T-cell (primary cell): ENCODE results near the gene ZBTB40. TPM values are rescaled to one million over a fixed set of nuclear protein-coding genes. Genes with fewer than 3 reads are reported as not detected.

Experiments
- ATAC-seq, 4 experiments: fragments of 200-7000 bp in 3 of 4; fragments of 150-1000 bp in 1 of 4; cut with Tn5 transposase; replicated peaks in 1 of 4; 1 replicate in 3 of 4; 2 replicates in 1 of 4; pipeline ENCODE4 v1.10.0; 2021; ENCODE audit warnings: moderate library complexity in 3 of 4, mild to moderate bottlenecking in 2 of 4, moderate number of reproducible peaks in 1 of 4
- CTCF ChIA-PET, 2 donors: fragments of 300-600 bp; sonication (Branson Sonifier 250); formaldehyde crosslinking; loops; one replicate each; lab custom pipeline; 2022; ENCODE audit warnings: antibody characterized with exemption in 2 of 2; lab: Charles Lee
- POLR2A ChIA-PET, 2 donors: fragments of 300-600 bp; sonication (Branson Sonifier 250); formaldehyde crosslinking; loops; one replicate each; lab custom pipeline; 2022; ENCODE audit warnings: antibody characterized with exemption in 2 of 2; lab: Charles Lee
- DNase-seq, 35 experiments: peaks; one replicate each; pipeline versions ENCODE4 v3.0.0 to v3.0.0-alpha.2; 2013 to 2023
- H3K27ac ChIP-seq: one replicate; pipeline ENCODE4 v1.5.1; 2013; ENCODE audit warnings: low read length
- H3K27me3 ChIP-seq, 2 experiments: replicated peaks in 1 of 2; 1 replicate in 1 of 2; 2 replicates in 1 of 2; pipeline versions ENCODE4 v1.6.1 to v1.7.0; 2013; ENCODE audit warnings: low read length in 1 of 2, mixed read lengths in 1 of 2; ENCODE audit not compliant: control insufficient read depth in 2 of 2, insufficient read depth in 2 of 2; ENCODE audit errors: extremely low read depth in 1 of 2
- H3K36me3 ChIP-seq, 2 donors: 1 replicate in 1 of 2; 2 replicates in 1 of 2; pipeline versions ENCODE4 v1.6.1 to v1.7.0; 2013; ENCODE audit warnings: low read length in 1 of 2; ENCODE audit not compliant: control insufficient read depth in 2 of 2, insufficient read depth in 1 of 2; ENCODE audit errors: extremely low read depth in 1 of 2
- H3K4me1 ChIP-seq, 2 experiments: 1 replicate in 1 of 2; 2 replicates in 1 of 2; pipeline versions ENCODE4 v1.6.1 to v1.7.0; 2013; ENCODE audit warnings: low read length in 2 of 2, mixed read lengths in 1 of 2; ENCODE audit not compliant: insufficient read depth in 2 of 2, control insufficient read depth in 1 of 2; ENCODE audit errors: extremely low read depth in 1 of 2
- H3K4me3 ChIP-seq, 2 donors: 1 replicate in 1 of 2; 2 replicates in 1 of 2; pipeline versions ENCODE4 v1.5.1 to v1.7.0; 2013; ENCODE audit warnings: mild to moderate bottlenecking in 2 of 2, low read length in 1 of 2, moderate library complexity in 1 of 2; ENCODE audit not compliant: control insufficient read depth in 1 of 2; ENCODE audit errors: extremely low read depth in 1 of 2
- H3K9me3 ChIP-seq: 2 replicates; pipeline ENCODE4 v1.7.0; 2013
- H3K27ac Mint-ChIP-seq, 2 donors: one replicate each; pipeline ENCODE4 v1.8.0; 2020 to 2021; ENCODE audit warnings: mild to moderate bottlenecking in 2 of 2, mixed read lengths in 2 of 2
- H3K27me3 Mint-ChIP-seq, 2 donors: one replicate each; pipeline ENCODE4 v1.8.0; 2021 to 2022; ENCODE audit warnings: mixed read lengths in 2 of 2
- H3K36me3 Mint-ChIP-seq: one replicate; pipeline ENCODE4 v1.8.0; 2021; ENCODE audit warnings: mixed read lengths
- H3K4me1 Mint-ChIP-seq, 3 donors: one replicate each; pipeline ENCODE4 v1.8.0; 2020 to 2022; ENCODE audit warnings: mixed read lengths in 3 of 3, mild to moderate bottlenecking in 1 of 3
- H3K4me3 Mint-ChIP-seq, 3 donors: one replicate each; pipeline ENCODE4 v1.8.0; 2020 to 2022; ENCODE audit warnings: mild to moderate bottlenecking in 3 of 3, mixed read lengths in 3 of 3, moderate library complexity in 3 of 3
- H3K9me3 Mint-ChIP-seq, 3 donors: one replicate each; pipeline ENCODE4 v1.8.0; 2020 to 2022; ENCODE audit warnings: mixed read lengths in 3 of 3
- WGBS: methylation state at CpG from one replicate; pipeline ENCODE4 v1.1.5; 2013; ENCODE audit warnings: missing lambda C conversion rate; ENCODE audit not compliant: insufficient coverage; 5-methylcytosine and 5-hydroxymethylcytosine counted together
- total RNA-seq, 35 experiments: library from RNA in 6 of 35; stranded (reverse) in 6 of 35; fragments of 120-200 nt in 1 of 35; gene quantifications; one replicate each; pipeline versions ENCODE4 v1.2.1 to v1.2.4 and lab custom pipeline; 2013 to 2026

The ZBTB40 gene
- total RNA-seq, 5 donors from 2014 or later (not counting 1 experiment from before 2014, with no cell fraction given), result 42.6 to 62.9 (median 54.1) TPM

GRCh38 chr1:22442212-22442894 lies 9.3 kb upstream of the ZBTB40 start:
- Mint-ChIP-seq H3K4me3 (no peak overlapping the region), H3K27me3 (peaks cover 28 to 31% of the 10 kb centered on the region in 2 donors), H3K9me3 (peaks cover 4 to 27% (median 19%) of the 10 kb centered on the region in 3 donors), H3K36me3 (peaks cover 5% of the 10 kb centered on the region), H3K27ac (no peak overlapping the region), H3K4me1 (no peaks in the 10 kb centered on the region)
- peaks cover 7% of the 10 kb centered on the region for H3K9me3 ChIP-seq
- no peak for ATAC-seq
- CTCF ChIA-PET, result no interaction called here
- POLR2A ChIA-PET, result no interaction called here
- H3K27me3 ChIP-seq, result peaks cover 0 to 22% of the 10 kb centered on the region in 2 experiments
- H3K36me3 ChIP-seq, result no peaks in the 10 kb centered on the region
- H3K27ac ChIP-seq, result no peak overlapping the region
- no peaks in the 10 kb centered on the region for H3K4me1 ChIP-seq
- 44% methylated on average over 1 of the region's 5 CpGs for WGBS
- no peak overlapping the region for H3K4me3 ChIP-seq
- no peak for DNase-seq

GRCh38 chr1:22443332-22443731 lies 8.3 kb upstream of the ZBTB40 start:
- Mint-ChIP-seq H3K4me3 (no peak overlapping the region), H3K4me1 (no peaks in the 10 kb centered on the region), H3K27ac (no peak overlapping the region), H3K27me3 (peaks cover 25 to 27% of the 10 kb centered on the region in 2 donors), H3K9me3 (peaks cover 4 to 27% (median 19%) of the 10 kb centered on the region in 3 donors), H3K36me3 (peaks cover 5% of the 10 kb centered on the region)
- no peak overlapping the region for H3K4me3 ChIP-seq
- 90% methylated on average over 3 of the region's 4 CpGs for WGBS
- CTCF ChIA-PET, result no interaction called here
- ATAC-seq (no peak), DNase-seq (no peak)
- H3K27me3 ChIP-seq, result peaks cover 0 to 21% of the 10 kb centered on the region in 2 experiments
- POLR2A ChIA-PET, result no interaction called here
- H3K27ac ChIP-seq, result no peak overlapping the region
- no peaks in the 10 kb centered on the region for H3K36me3 ChIP-seq
- H3K4me1 ChIP-seq, result no peaks in the 10 kb centered on the region
- peaks cover 7% of the 10 kb centered on the region for H3K9me3 ChIP-seq

- H3K27me3 ChIP-seq, result peaks cover 0 to 21% of the 10 kb centered on the region in 2 experiments
- H3K4me3 ChIP-seq, result no peak overlapping the region
- CTCF ChIA-PET, result no interaction called here
- DNase-seq (no peak), ATAC-seq (no peak)
- Mint-ChIP-seq H3K4me3 (no peak overlapping the region), H3K36me3 (no peaks in the 10 kb centered on the region), H3K27me3 (peaks cover 17 to 19% of the 10 kb centered on the region in 2 donors), H3K4me1 (no peaks in the 10 kb centered on the region), H3K27ac (no peak overlapping the region), H3K9me3 (peaks cover 0 to 19% (median 13%) of the 10 kb centered on the region in 3 donors)
- H3K4me1 ChIP-seq, result no peaks in the 10 kb centered on the region
- H3K9me3 ChIP-seq, result peaks cover 7% of the 10 kb centered on the region
- H3K27ac ChIP-seq, result no peak overlapping the region
- WGBS, result no CpG with 5 or more reads among the region's 2 CpGs
- POLR2A ChIA-PET, result no interaction called here
- H3K36me3 ChIP-seq, result no peaks in the 10 kb centered on the region
Measured at GRCh38 chr1:22444856-22445255, 6.8 kb upstream of the ZBTB40 start.

DNA sequence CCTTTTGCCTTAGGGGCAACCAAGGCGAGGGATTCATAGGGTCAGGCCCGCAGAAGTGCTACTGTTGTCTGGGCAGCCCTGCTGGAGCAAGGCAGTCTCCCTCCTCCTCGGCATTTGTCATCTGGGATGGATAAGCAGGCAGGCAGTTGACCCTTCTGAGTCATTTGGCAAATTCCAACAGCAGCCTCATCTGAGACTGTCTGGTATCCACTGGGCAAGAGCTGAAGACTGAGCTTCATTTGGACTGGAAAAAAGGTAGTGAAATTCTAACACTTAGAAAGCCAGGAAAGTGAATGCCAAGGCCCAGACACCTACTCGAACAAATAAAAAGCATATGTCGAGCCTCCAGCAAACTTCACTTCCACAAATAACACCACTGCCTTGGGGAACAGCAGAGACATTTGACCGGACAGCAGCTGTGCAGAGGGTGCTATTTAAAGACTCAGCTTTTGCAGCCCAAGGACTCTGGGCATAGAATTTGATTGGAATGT lies 4.0 kb upstream of the ZBTB40 start:
- WGBS, result 93% methylated on average over 4 of the region's 6 CpGs
- peaks cover 12 to 13% (median 13%) of the 10 kb centered on the region in 3 donors for H3K4me1 Mint-ChIP-seq
- H3K27me3 ChIP-seq, result peaks cover 0 to 15% of the 10 kb centered on the region in 2 experiments
- no peak overlapping the region for H3K4me3 Mint-ChIP-seq
- ATAC-seq (no peak), DNase-seq (no peak)
- no peaks in the 10 kb centered on the region for H3K9me3 Mint-ChIP-seq
- H3K36me3 Mint-ChIP-seq, result no peaks in the 10 kb centered on the region
- H3K36me3 ChIP-seq, result no peaks in the 10 kb centered on the region
- H3K27ac ChIP-seq, result no peak overlapping the region
- H3K9me3 ChIP-seq, result no peaks in the 10 kb centered on the region
- CTCF ChIA-PET, result no interaction called here
- peaks cover under 1 to 15% of the 10 kb centered on the region in 2 experiments for H3K4me1 ChIP-seq
- POLR2A ChIA-PET, result no interaction called here
- H3K27me3 Mint-ChIP-seq, result peaks cover 9 to 16% of the 10 kb centered on the region in 2 donors
- H3K27ac Mint-ChIP-seq, result no peak overlapping the region
- no peak overlapping the region for H3K4me3 ChIP-seq

DNA sequence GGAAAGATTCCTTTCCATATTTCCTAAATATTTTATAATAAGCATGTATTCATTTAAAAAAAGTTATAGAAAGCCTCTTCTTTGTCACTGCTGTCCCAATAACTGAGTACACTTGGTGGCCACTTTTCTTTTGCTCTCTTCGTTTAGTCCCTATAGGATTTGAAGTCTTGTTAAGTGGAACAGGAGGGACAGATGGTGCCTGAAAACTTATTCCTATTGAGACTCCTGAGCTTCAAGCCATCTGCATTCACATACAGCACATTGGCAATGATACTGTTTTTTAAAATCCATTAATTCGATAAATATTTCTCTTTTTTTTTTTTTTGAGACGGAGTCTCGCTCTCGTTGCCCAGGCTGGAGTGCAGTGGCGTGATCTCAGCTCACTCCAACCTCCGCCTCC lies 2.0 kb upstream of the ZBTB40 start:
- H3K9me3 ChIP-seq, result no peaks in the 10 kb centered on the region
- H3K4me3 ChIP-seq, result no peak overlapping the region
- no peak for ATAC-seq
- H3K27ac ChIP-seq, result no peak overlapping the region
- Mint-ChIP-seq H3K27me3 (peaks cover 5 to 7% of the 10 kb centered on the region in 2 donors), H3K36me3 (no peaks in the 10 kb centered on the region), H3K27ac (no peak overlapping the region), H3K9me3 (no peaks in the 10 kb centered on the region), H3K4me3 (no peak overlapping the region), H3K4me1 (peaks cover 27 to 29% (median 29%) of the 10 kb centered on the region in 3 donors)
- DNase-seq, result no peak
- H3K27me3 ChIP-seq, result peaks cover 0 to 8% of the 10 kb centered on the region in 2 experiments
- no peaks in the 10 kb centered on the region for H3K36me3 ChIP-seq
- POLR2A ChIA-PET, result interaction anchor here in 1 of 2 donors (0.6 kb wide), 1 partner anchor 420 kb away, joined by 6 read pairs; no protein-coding TSS in a partner anchor
- peaks cover 4 to 18% of the 10 kb centered on the region in 2 experiments for H3K4me1 ChIP-seq
- WGBS, result 100% methylated on average over 3 of the region's 7 CpGs
- CTCF ChIA-PET, result no interaction called here

GRCh38 chr1:22450351-22451021 lies 1.2 kb upstream of the ZBTB40 start:
- H3K4me1 ChIP-seq, result peaks cover 4 to 18% of the 10 kb centered on the region in 2 experiments
- Mint-ChIP-seq H3K4me1 (peaks cover 35 to 36% (median 36%) of the 10 kb centered on the region in 3 donors), H3K4me3 (peak overlapping the region; percentile 89 to 98 (median 93)), H3K27me3 (no peaks in the 10 kb centered on the region), H3K27ac (peak overlapping the region; percentile 68 to 74), H3K9me3 (no peaks in the 10 kb centered on the region), H3K36me3 (peaks cover 4% of the 10 kb centered on the region)
- H3K4me3 ChIP-seq, result no peak overlapping the region
- no peaks in the 10 kb centered on the region for H3K9me3 ChIP-seq
- no peaks in the 10 kb centered on the region for H3K36me3 ChIP-seq
- 86% methylated on average over 9 of the region's 12 CpGs for WGBS
- peak overlapping the region; percentile 89 for H3K27ac ChIP-seq
- ATAC-seq (no peak), DNase-seq (no peak)
- peaks cover 0 to 4% of the 10 kb centered on the region in 2 experiments for H3K27me3 ChIP-seq
- POLR2A ChIA-PET, result interaction anchor here in 1 of 2 donors (0.6 kb wide), 1 partner anchor 421 kb away, joined by 6 read pairs; no protein-coding TSS in a partner anchor
- CTCF ChIA-PET, result interaction anchor here (0.6 to 1.0 kb wide), 2 partner anchors 10 to 565 kb away, joined by 3 to 4 read pairs; no protein-coding TSS in a partner anchor
